ENCODE measurements around the gene TRIM27. TPM values are rescaled to one million over a fixed set of nuclear protein-coding genes. Genes with fewer than 3 reads are reported as not detected.

Gene TRIM27
- total RNA-seq, 1 experiment from 2014 or later = 47.6 TPM

DNA sequence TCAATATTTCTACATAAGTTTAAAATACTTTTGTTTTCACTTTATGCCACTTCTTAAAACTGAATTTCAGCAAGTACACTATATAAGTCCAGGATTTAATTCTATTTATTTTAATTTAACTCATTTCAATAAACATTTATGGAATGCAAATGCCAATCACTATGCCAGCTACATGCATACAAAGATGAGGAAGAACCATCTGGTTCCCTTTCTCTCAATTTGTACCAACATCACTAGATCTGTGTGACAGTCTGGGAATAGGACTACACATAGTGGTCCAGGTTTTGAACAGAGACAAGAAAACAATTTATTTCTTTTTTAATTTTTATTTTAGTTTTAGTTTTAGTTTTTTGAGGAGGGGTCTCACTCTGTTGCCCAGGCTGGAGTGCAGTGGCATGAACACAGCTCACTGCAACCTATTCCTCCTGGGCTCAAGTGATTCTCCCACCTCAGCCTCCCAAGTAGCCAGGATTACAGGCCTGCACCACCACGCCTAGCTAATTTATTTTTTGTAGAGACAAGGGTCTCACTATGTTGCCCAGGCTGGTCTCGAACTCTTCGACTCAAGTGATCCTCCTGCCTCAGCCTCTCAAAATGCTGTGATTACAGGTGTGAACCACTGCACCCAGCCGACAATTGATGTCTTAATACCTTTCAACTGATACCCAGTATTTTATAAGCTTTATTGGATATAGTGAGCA, 35.8 kb downstream of the TRIM27 start:
- no peaks in the 10 kb centered on the region for H3K4me1 Mint-ChIP-seq (ENCODE audit: low read depth, unreplicated experiment)
- H3K4me1 ChIP-seq = no peaks in the 10 kb centered on the region
- TF ChIP-seq, protein P1, sequence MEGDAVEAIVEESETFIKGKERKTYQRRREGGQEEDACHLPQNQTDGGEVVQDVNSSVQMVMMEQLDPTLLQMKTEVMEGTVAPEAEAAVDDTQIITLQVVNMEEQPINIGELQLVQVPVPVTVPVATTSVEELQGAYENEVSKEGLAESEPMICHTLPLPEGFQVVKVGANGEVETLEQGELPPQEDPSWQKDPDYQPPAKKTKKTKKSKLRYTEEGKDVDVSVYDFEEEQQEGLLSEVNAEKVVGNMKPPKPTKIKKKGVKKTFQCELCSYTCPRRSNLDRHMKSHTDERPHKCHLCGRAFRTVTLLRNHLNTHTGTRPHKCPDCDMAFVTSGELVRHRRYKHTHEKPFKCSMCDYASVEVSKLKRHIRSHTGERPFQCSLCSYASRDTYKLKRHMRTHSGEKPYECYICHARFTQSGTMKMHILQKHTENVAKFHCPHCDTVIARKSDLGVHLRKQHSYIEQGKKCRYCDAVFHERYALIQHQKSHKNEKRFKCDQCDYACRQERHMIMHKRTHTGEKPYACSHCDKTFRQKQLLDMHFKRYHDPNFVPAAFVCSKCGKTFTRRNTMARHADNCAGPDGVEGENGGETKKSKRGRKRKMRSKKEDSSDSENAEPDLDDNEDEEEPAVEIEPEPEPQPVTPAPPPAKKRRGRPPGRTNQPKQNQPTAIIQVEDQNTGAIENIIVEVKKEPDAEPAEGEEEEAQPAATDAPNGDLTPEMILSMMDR (IDR thresholded peaks at IDR 0.05; ENCODE audit: insufficient read depth in 1 of 2, low read depth in 1 of 2, low read length in 1 of 2, severe bottlenecking in 1 of 2, unreplicated experiment in 1 of 2) = no peak
- no peak overlapping the region for H3K4me3 Mint-ChIP-seq (ENCODE audit: unreplicated experiment)
- no peak overlapping the region for H3K4me3 ChIP-seq (ENCODE audit: low read depth, low read length)
- ChIA-PET CTCF (no interaction called here), POLR2A (no interaction called here)
- no peaks in the 10 kb centered on the region for H3K36me3 ChIP-seq (ENCODE audit: control insufficient read depth, insufficient read depth, low read length)
- H3K27me3 ChIP-seq (replicated peaks; ENCODE audit: control insufficient read depth, insufficient read depth, low read length) = no peaks in the 10 kb centered on the region
- H3K36me3 Mint-ChIP-seq (ENCODE audit: insufficient read depth, unreplicated experiment) = no peaks in the 10 kb centered on the region
- H3K9me3 ChIP-seq = peaks cover 4% of the 10 kb centered on the region; the same call in 1 of the 2 replicates
- no peaks in the 10 kb centered on the region for H3K27me3 Mint-ChIP-seq (ENCODE audit: insufficient read depth, unreplicated experiment)
- intact Hi-C loops (cut with micrococcal nuclease; ENCODE audit: unreplicated experiment) = no loop called here
- no peak for DNase-seq
- BruUV-seq (replicated peaks) = no TSS peak
- no peaks in the 10 kb centered on the region for H3K9me3 Mint-ChIP-seq (ENCODE audit: unreplicated experiment)
- H3K27ac Mint-ChIP-seq (ENCODE audit: unreplicated experiment) = no peak overlapping the region

DNA sequence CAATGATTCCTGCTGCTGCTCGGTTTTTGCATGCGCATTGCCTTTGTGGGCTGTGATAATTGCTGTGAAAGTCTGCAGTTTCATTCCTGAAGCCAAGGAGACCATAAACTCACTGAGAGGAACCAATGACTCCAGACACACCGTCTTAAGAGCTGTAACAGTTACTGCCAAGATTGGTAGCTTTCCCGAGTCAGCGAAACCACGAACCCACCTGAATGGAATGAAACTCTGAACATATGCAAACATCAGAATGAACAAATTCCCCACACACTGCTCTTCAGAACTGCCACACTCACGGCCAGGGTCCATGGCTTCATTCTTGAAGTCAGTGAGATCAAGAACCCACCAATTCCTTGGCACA, 37.7 kb downstream of the TRIM27 start:
- no TSS peak for BruUV-seq (replicated peaks)
- TF ChIP-seq, protein P1 (IDR thresholded peaks at IDR 0.05; ENCODE audit: insufficient read depth in 1 of 2, low read depth in 1 of 2, low read length in 1 of 2, severe bottlenecking in 1 of 2, unreplicated experiment in 1 of 2) = no peak
- H3K27ac Mint-ChIP-seq (ENCODE audit: unreplicated experiment) = no peak overlapping the region

DNA sequence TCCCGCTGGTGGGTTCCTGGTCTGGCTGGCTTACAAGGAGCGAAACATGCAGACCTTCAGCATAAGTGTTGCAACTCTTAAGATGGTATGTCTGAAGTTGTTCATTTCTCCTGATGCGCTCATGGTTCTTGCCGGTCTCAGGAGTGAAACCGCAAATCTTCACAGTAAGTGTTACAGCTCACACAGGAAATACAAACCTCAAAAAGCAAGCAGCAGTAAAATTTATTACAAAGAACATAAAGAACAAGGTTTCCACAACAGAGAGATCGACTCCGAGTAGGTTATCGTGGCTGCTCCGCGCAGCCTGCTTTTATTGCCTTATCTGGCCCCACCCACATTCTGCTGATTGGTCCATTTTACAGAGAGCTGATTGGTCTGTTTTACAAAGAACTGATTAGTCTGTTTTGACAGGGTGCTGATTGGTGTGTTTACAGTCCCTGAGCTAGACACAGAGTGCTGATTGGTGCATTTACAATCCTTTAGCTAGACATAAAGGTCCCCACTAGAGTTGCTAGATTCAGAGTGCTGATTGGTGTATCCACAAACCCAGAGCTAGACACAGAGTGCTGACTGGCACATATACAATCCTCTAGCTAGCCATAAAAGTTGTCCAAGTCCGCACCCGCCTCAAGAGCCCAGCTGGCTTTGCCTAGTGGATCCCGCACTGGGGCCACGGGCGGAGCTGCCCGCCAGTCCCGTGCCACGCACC, 39.2 kb downstream of the TRIM27 start:
- Mint-ChIP-seq H3K4me1 (ENCODE audit: low read depth, unreplicated experiment) (peaks cover 11% of the 10 kb centered on the region), H3K9me3 (ENCODE audit: unreplicated experiment) (no peaks in the 10 kb centered on the region), H3K27me3 (ENCODE audit: insufficient read depth, unreplicated experiment) (no peaks in the 10 kb centered on the region), H3K36me3 (ENCODE audit: insufficient read depth, unreplicated experiment) (peaks cover 10% of the 10 kb centered on the region), H3K27ac (ENCODE audit: unreplicated experiment) (no peak overlapping the region), H3K4me3 (ENCODE audit: unreplicated experiment) (no peak overlapping the region)
- H3K4me3 ChIP-seq (ENCODE audit: low read depth, low read length) = no peak overlapping the region
- intact Hi-C loops (cut with micrococcal nuclease; ENCODE audit: unreplicated experiment) = no loop called here
- H3K9me3 ChIP-seq = peaks cover 4% of the 10 kb centered on the region; the same call in 1 of the 2 replicates
- CTCF ChIA-PET = interaction anchor here (1.3 kb wide), 1 partner anchor 18 kb away, joined by 3 read pairs; no protein-coding TSS in a partner anchor
- no peak for DNase-seq
- BruUV-seq (replicated peaks) = no TSS peak
- H3K4me1 ChIP-seq = no peaks in the 10 kb centered on the region
- POLR2A ChIA-PET = interaction anchor here (0.6 kb wide), 1 partner anchor 11 kb away, joined by 3 read pairs; no protein-coding TSS in a partner anchor
- TF ChIP-seq, protein P1 (IDR thresholded peaks at IDR 0.05; ENCODE audit: insufficient read depth in 1 of 2, low read depth in 1 of 2, low read length in 1 of 2, severe bottlenecking in 1 of 2, unreplicated experiment in 1 of 2) = no peak
- H3K27me3 ChIP-seq (replicated peaks; ENCODE audit: control insufficient read depth, insufficient read depth, low read length) = no peaks in the 10 kb centered on the region
- no peaks in the 10 kb centered on the region for H3K36me3 ChIP-seq (ENCODE audit: control insufficient read depth, insufficient read depth, low read length)

More for the DNA sequence above, 37.7 kb downstream of the TRIM27 start:
- ChIA-PET CTCF (no interaction called here), POLR2A (no interaction called here)
- H3K27me3 Mint-ChIP-seq (ENCODE audit: insufficient read depth, unreplicated experiment) = no peaks in the 10 kb centered on the region
- Histone ChIP-seq H3K36me3 (ENCODE audit: control insufficient read depth, insufficient read depth, low read length) (no peaks in the 10 kb centered on the region), H3K4me1 (no peaks in the 10 kb centered on the region), H3K27me3 (replicated peaks; ENCODE audit: control insufficient read depth, insufficient read depth, low read length) (no peaks in the 10 kb centered on the region), H3K9me3 (peaks cover 4% of the 10 kb centered on the region; the same call in 1 of the 2 replicates), H3K4me3 (ENCODE audit: low read depth, low read length) (no peak overlapping the region)
- intact Hi-C loops (cut with micrococcal nuclease; ENCODE audit: unreplicated experiment) = no loop called here
- no peaks in the 10 kb centered on the region for H3K9me3 Mint-ChIP-seq (ENCODE audit: unreplicated experiment)
- no peak for DNase-seq
- H3K4me1 Mint-ChIP-seq (ENCODE audit: low read depth, unreplicated experiment) = peaks cover 6% of the 10 kb centered on the region
- peaks cover 6% of the 10 kb centered on the region for H3K36me3 Mint-ChIP-seq (ENCODE audit: insufficient read depth, unreplicated experiment)
- H3K4me3 Mint-ChIP-seq (ENCODE audit: unreplicated experiment) = no peak overlapping the region
